ENCODE measurements around the gene ELP2.
A peak's percentile ranks its signal among the peaks of the same experiment; 100 is the strongest.
"Not testable (repeated sequence)": the region's sequence is repeated elsewhere in the genome, so short reads cannot be mapped to it uniquely, and the experiment has no call there.

Gene ELP2

GRCh38 chr18:36160959-36161371 is 31.3 kb downstream of the ELP2 start:
- no peak for DNase-seq

GRCh38 chr18:36162981-36163380 is 33.3 kb downstream of the ELP2 start:
- no peak for DNase-seq

GRCh38 chr18:36167692-36168218 is 38.1 kb downstream of the ELP2 start:
- no peak for DNase-seq

- not testable (repeated sequence) for DNase-seq
Measured at GRCh38 chr18:36168296-36168695, 38.6 kb downstream of the ELP2 start.

GRCh38 chr18:36169938-36170337 is 40.2 kb downstream of the ELP2 start:
- DNase-seq = no peak

- DNase-seq = no peak
Measured at GRCh38 chr18:36175481-36175880, 45.8 kb downstream of the ELP2 start.

- no peak for DNase-seq
Measured at GRCh38 chr18:36176177-36176584, 46.5 kb downstream of the ELP2 start.

- DNase-seq = no peak
Measured at GRCh38 chr18:36176711-36177110, 47.0 kb downstream of the ELP2 start.

GRCh38 chr18:36177913-36178312 is 48.2 kb downstream of the ELP2 start:
- DNase-seq = no peak

GRCh38 chr18:36179562-36180355 is 50.1 kb downstream of the ELP2 start:
- DNase-seq = no peak

- no peak for DNase-seq
Measured at GRCh38 chr18:36181441-36181840, 51.7 kb downstream of the ELP2 start.

GRCh38 chr18:36181898-36182506 is 52.3 kb downstream of the ELP2 start:
- no peak for DNase-seq

- no peak for DNase-seq
Measured at GRCh38 chr18:36183033-36183432, 53.3 kb downstream of the ELP2 start.

- no peak for DNase-seq
Measured at GRCh38 chr18:36183987-36184386, 54.3 kb downstream of the ELP2 start.

- DNase-seq = no peak
Measured at GRCh38 chr18:36185157-36185556, 55.5 kb downstream of the ELP2 start.

- DNase-seq = no peak
Measured at GRCh38 chr18:36185901-36186460, 56.3 kb downstream of the ELP2 start.

- peak; percentile 8 for DNase-seq
Measured at GRCh38 chr18:36186461-36187192, 56.9 kb downstream of the ELP2 start.

GRCh38 chr18:36187193-36187825 is 57.6 kb downstream of the ELP2 start, which contains the start of gene MOCOS:
MOCOS (plus strand) TSS chr18:36187497; CDS start chr18:36187540, 43 bp downstream.
- DNase-seq = peak; percentile 32

- no peak for DNase-seq
Measured at GRCh38 chr18:36187826-36188721, 58.4 kb downstream of the ELP2 start.

- no peak for DNase-seq
Measured at GRCh38 chr18:36188916-36189315, 59.2 kb downstream of the ELP2 start.

GRCh38 chr18:36189486-36189885 is 59.8 kb downstream of the ELP2 start:
- no peak for DNase-seq

- no peak for DNase-seq
Measured at GRCh38 chr18:36191286-36191685, 61.6 kb downstream of the ELP2 start.
